NB4 (cell line): Measurements from ENCODE around the gene VANGL1.

Experiments used
- DNase-seq: peaks from one replicate; pipeline ENCODE4 v3.0.0; 2010; ENCODE audit warnings: low read depth
- H3K4me3 ChIP-seq: one replicate; pipeline ENCODE4 v1.5.1; 2011; ENCODE audit warnings: mild to moderate bottlenecking, low read depth, low read length, moderate library complexity
- MYC ChIP-seq: IDR thresholded peaks from 2 replicates; pipeline ENCODE4 v1.6.1; 2011; ENCODE audit warnings: low read depth, low read length
- POLR2A ChIP-seq: IDR thresholded peaks from 2 replicates; pipeline ENCODE4 v1.6.1; 2011; ENCODE audit warnings: mild to moderate bottlenecking; ENCODE audit not compliant: insufficient read length; ENCODE audit errors: extremely low read depth
- TF ChIP-seq, protein P1 (sequence below): IDR thresholded peaks from one replicate; pipeline ENCODE4 v1.5.1; 2012; ENCODE audit warnings: low read depth, low read length
- TF ChIP-seq, protein P2 (sequence below): IDR thresholded peaks from 2 replicates; pipeline ENCODE4 v1.6.1; 2011; ENCODE audit warnings: low read depth, low read length

Gene VANGL1

DNA sequence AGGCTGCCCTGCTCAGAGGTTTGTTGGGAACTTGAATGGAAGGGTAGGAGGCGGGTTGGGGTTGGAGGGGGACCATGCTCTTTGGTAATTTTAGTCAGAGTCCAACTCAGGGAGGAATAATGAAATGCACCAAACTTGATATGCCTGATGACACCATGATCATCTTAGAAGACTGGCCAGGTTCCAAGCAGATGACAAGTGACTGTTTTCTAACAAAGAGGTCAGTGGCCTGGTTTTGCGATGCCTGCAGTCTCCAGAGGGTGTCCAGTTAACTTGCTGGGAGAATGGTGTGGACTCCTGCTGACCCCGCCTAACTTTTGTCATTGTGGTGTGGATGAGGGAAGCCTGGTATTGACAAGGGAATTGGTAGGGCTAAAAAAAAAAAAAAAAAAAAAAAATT, 12.4 kb downstream of the VANGL1 start:
- H3K4me3 ChIP-seq, result no peak overlapping the region
- DNase-seq, result no peak
- TF ChIP-seq MYC, result no peak
- TF ChIP-seq, protein P1, sequence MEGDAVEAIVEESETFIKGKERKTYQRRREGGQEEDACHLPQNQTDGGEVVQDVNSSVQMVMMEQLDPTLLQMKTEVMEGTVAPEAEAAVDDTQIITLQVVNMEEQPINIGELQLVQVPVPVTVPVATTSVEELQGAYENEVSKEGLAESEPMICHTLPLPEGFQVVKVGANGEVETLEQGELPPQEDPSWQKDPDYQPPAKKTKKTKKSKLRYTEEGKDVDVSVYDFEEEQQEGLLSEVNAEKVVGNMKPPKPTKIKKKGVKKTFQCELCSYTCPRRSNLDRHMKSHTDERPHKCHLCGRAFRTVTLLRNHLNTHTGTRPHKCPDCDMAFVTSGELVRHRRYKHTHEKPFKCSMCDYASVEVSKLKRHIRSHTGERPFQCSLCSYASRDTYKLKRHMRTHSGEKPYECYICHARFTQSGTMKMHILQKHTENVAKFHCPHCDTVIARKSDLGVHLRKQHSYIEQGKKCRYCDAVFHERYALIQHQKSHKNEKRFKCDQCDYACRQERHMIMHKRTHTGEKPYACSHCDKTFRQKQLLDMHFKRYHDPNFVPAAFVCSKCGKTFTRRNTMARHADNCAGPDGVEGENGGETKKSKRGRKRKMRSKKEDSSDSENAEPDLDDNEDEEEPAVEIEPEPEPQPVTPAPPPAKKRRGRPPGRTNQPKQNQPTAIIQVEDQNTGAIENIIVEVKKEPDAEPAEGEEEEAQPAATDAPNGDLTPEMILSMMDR, result no peak
- no peak for TF ChIP-seq POLR2A
- TF ChIP-seq, protein P2, sequence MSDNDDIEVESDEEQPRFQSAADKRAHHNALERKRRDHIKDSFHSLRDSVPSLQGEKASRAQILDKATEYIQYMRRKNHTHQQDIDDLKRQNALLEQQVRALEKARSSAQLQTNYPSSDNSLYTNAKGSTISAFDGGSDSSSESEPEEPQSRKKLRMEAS, result no peak

- TF ChIP-seq POLR2A, result no peak
- TF ChIP-seq, protein P2, result no peak
- TF ChIP-seq MYC, result no peak
- TF ChIP-seq, protein P1, result no peak
- DNase-seq, result peak; percentile 52
Measured at GRCh38 chr1:115654663-115655305, 13.0 kb downstream of the VANGL1 start.

DNA sequence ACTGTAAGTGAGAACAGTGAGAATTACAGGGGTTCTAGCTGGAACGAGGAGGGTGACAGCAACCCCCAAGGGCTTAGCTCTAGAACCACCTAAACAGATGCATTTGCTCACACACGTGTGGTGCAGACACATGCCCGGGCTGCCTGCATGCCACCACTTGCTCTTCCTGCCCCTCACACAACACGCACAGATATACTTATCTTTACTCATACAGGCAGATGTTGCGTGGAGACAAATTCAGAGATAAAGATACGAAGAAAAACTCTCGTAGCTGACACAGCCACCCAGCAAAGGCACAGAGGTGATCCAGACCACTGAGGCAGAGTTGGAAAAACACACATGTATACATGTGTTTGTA, 13.5 kb downstream of the VANGL1 start:
- DNase-seq, result no peak
- no peak overlapping the region for H3K4me3 ChIP-seq
- TF ChIP-seq MYC, result no peak
- TF ChIP-seq, protein P1, result no peak

More at GRCh38 chr1:115654663-115655305, 13.0 kb downstream of the VANGL1 start:
- no peak overlapping the region for H3K4me3 ChIP-seq

GRCh38 chr1:115655916-115656315, 14.1 kb downstream of the VANGL1 start:
- H3K4me3 ChIP-seq, result no peak overlapping the region
- DNase-seq, result no peak
- TF ChIP-seq, protein P2, result no peak
- TF ChIP-seq, protein P1, result no peak

DNA sequence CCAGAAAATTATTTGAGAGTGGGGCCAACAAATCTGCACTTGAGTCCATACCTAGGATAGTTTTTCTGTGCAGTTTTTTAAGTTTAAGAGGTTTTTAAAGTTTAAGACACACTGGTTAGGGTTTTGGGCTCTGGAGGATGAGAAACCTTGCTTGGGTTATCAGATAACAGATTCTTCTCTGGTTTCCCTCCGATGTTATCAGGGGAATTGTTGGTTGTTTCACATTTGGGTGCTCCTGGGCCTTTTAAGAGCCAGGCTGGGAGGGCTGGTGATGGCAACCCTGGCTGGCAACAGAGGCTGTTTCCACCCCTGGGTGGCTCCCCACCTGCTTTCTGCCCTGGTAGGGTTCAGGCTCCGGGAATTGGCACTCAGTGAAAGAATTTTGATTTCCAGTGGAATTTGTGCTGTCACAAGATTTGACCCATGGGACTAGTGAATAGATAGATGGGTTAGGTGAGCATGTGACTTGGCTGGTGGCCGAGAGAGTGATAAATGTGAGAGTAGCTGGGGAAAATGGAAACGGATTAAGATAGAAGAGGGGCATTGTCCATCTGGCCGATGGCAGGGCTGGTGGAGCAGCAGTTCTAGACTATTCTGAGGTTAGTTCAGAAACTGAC, 14.8 kb downstream of the VANGL1 start:
- TF ChIP-seq MYC, result no peak
- TF ChIP-seq, protein P2, result no peak
- TF ChIP-seq, protein P1, result no peak
- no peak for TF ChIP-seq POLR2A
- H3K4me3 ChIP-seq, result no peak overlapping the region
- DNase-seq, result no peak

DNA sequence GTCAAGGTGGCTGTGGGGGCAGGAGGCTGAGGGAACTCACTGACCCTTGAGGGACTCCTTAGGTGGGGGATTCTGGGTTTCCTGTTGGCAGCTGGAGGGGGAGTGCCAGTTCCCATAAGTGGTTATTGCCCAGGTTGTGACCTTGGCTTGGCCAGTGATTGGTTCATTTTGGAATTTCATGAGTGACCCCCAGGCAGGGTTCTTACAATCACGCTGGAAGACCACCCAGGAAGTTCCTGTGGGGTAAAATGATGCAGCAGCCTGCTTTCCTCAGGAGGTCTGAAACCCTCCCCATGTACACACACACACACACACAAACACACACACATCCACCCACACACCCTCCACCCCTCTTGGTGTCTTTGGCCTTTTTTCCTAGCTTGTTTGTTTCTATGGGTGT, 16.9 kb downstream of the VANGL1 start:
- no peak overlapping the region for H3K4me3 ChIP-seq
- TF ChIP-seq, protein P1, result no peak
- no peak for TF ChIP-seq MYC
- TF ChIP-seq, protein P2, result no peak

More for the DNA sequence above, 16.9 kb downstream of the VANGL1 start:
- no peak for DNase-seq
